Measurements from ENCODE around the gene SNORC. TPM values are rescaled to one million over a fixed set of nuclear protein-coding genes. Genes with fewer than 3 reads are reported as not detected.

The SNORC gene
- total and polyA plus RNA-seq, 2 of the 13 experiments (the other 11 are each of a cell fraction or from before 2014, with no cell fraction given), result 59.1 to 86.1 TPM

GRCh38 chr2:232857158-232857563 is 12.9 kb upstream of the SNORC start (continued):
- no peak for TF ChIP-seq SMAD9 (CRISPR knock-in tag; IDR thresholded peaks at IDR 0.05)
- no peak; the same call in 1 of the 2 replicates for TF ChIP-seq MYNN (CRISPR knock-in tag; IDR thresholded peaks at IDR 0.05; ENCODE audit: low read depth)
- TF ChIP-seq ZFP36 (IDR thresholded peaks at IDR 0.05; ENCODE audit: borderline replicate concordance, low read depth, low read length, partially characterized antibody), result no peak
- TF ChIP-seq CBX2 (IDR thresholded peaks at IDR 0.05; ENCODE audit: low read depth, low read length), result no peak
- no peak for TF ChIP-seq CBX2 (CRISPR knock-in tag; IDR thresholded peaks at IDR 0.05; ENCODE audit: low read depth)
- TF ChIP-seq SP140L (CRISPR knock-in tag; IDR thresholded peaks at IDR 0.05; ENCODE audit: borderline replicate concordance), result peak; percentile 47; the same call in 1 of the 2 replicates
- TF ChIP-seq, protein P1, sequence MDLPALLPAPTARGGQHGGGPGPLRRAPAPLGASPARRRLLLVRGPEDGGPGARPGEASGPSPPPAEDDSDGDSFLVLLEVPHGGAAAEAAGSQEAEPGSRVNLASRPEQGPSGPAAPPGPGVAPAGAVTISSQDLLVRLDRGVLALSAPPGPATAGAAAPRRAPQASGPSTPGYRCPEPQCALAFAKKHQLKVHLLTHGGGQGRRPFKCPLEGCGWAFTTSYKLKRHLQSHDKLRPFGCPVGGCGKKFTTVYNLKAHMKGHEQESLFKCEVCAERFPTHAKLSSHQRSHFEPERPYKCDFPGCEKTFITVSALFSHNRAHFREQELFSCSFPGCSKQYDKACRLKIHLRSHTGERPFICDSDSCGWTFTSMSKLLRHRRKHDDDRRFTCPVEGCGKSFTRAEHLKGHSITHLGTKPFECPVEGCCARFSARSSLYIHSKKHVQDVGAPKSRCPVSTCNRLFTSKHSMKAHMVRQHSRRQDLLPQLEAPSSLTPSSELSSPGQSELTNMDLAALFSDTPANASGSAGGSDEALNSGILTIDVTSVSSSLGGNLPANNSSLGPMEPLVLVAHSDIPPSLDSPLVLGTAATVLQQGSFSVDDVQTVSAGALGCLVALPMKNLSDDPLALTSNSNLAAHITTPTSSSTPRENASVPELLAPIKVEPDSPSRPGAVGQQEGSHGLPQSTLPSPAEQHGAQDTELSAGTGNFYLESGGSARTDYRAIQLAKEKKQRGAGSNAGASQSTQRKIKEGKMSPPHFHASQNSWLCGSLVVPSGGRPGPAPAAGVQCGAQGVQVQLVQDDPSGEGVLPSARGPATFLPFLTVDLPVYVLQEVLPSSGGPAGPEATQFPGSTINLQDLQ (CRISPR knock-in tag; IDR thresholded peaks at IDR 0.05), result no peak
- TF ChIP-seq ZNF383 (CRISPR knock-in tag; IDR thresholded peaks at IDR 0.05; ENCODE audit: borderline replicate concordance), result no peak
- TF ChIP-seq ONECUT2 (CRISPR knock-in tag; IDR thresholded peaks at IDR 0.05), result no peak
- TF ChIP-seq, protein P2, sequence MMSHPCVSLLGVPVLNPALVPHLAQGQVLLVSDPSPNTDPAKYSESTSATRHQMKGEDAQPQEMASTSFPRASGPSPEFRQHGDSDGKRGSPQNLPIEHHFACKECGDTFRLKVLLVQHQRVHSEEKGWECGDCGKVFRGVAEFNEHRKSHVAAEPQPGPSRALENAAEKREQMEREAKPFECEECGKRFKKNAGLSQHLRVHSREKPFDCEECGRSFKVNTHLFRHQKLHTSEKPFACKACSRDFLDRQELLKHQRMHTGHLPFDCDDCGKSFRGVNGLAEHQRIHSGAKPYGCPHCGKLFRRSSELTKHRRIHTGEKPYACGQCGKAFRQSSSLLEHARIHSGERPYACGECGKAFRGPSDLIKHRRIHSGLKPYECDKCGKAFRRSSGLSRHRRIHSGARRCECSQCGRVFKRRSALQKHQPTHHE (CRISPR knock-in tag; IDR thresholded peaks at IDR 0.05; ENCODE audit: borderline replicate concordance), result no peak
- no peak; the same call in 1 of the 2 replicates for TF ChIP-seq ZNF460 (CRISPR knock-in tag; IDR thresholded peaks at IDR 0.05; ENCODE audit: borderline replicate concordance)
- TF ChIP-seq EP300 (IDR thresholded peaks at IDR 0.05; ENCODE audit: low read depth in 2 of 2, low read length in 2 of 2), result peak; percentile 93 to 97
- peak; percentile 92 for TF ChIP-seq EP300 (CRISPR knock-in tag; IDR thresholded peaks at IDR 0.05; ENCODE audit: borderline replicate concordance)
- no peak for TF ChIP-seq NKX3-1 (CRISPR knock-in tag; IDR thresholded peaks at IDR 0.05)
- TF ChIP-seq POLR2G (IDR thresholded peaks at IDR 0.05; ENCODE audit: low read depth, low read length), result peak; percentile 73; the same call in 1 of the 2 replicates
- no peak for TF ChIP-seq ZNF75D (CRISPR knock-in tag; IDR thresholded peaks at IDR 0.05; ENCODE audit: borderline replicate concordance)
- 0 out of 4 replicates have a peak, but pooled peaks of 1 of the 2 experiments have one; percentile 3 for TF ChIP-seq MAFK (conservative IDR thresholded peaks at IDR 0.05 in 1 of 2, IDR thresholded peaks at IDR 0.05 in 1 of 2; ENCODE audit: low read length in 2 of 2)
- no peak for TF ChIP-seq CENPX (CRISPR knock-in tag; IDR thresholded peaks at IDR 0.05)
- TF ChIP-seq CAMTA2 (CRISPR knock-in tag; IDR thresholded peaks at IDR 0.05; ENCODE audit: borderline replicate concordance), result no peak
- peak; percentile 86 for TF ChIP-seq SOX5 (CRISPR knock-in tag; IDR thresholded peaks at IDR 0.05; ENCODE audit: borderline replicate concordance)
- no peak for TF ChIP-seq DR1 (CRISPR knock-in tag; IDR thresholded peaks at IDR 0.05)
- TF ChIP-seq ZNF768 (CRISPR knock-in tag; IDR thresholded peaks at IDR 0.05), result no peak
- TF ChIP-seq XBP1 (CRISPR knock-in tag; IDR thresholded peaks at IDR 0.05), result no peak
- TF ChIP-seq MXI1 (IDR thresholded peaks at IDR 0.05; ENCODE audit: borderline replicate concordance, low read depth, low read length), result peak; percentile 57; the same call in 1 of the 3 replicates
- TF ChIP-seq GABPA (IDR thresholded peaks at IDR 0.05; ENCODE audit: low read depth, low read length), result no peak
- TF ChIP-seq GABPA (CRISPR knock-in tag; IDR thresholded peaks at IDR 0.05; ENCODE audit: low read depth), result no peak; the same call in 1 of the 2 replicates
- TF ChIP-seq, protein P3, sequence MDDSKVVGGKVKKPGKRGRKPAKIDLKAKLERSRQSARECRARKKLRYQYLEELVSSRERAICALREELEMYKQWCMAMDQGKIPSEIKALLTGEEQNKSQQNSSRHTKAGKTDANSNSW (CRISPR knock-in tag; IDR thresholded peaks at IDR 0.05; ENCODE audit: borderline replicate concordance), result no peak
- TF ChIP-seq KLF9 (CRISPR knock-in tag; IDR thresholded peaks at IDR 0.05; ENCODE audit: low read depth), result no peak
- no peak for TF ChIP-seq ZFP36L2 (CRISPR knock-in tag; IDR thresholded peaks at IDR 0.05)
- peak; percentile 100 for TF ChIP-seq CEBPB (IDR thresholded peaks at IDR 0.05; ENCODE audit: borderline replicate concordance, low read depth, low read length)
